ENCODE data around the gene EMILIN1.
"Not testable (repeated sequence)": the region's sequence is repeated elsewhere in the genome, so short reads cannot be mapped to it uniquely, and the experiment has no call there.

EMILIN1 gene

DNA sequence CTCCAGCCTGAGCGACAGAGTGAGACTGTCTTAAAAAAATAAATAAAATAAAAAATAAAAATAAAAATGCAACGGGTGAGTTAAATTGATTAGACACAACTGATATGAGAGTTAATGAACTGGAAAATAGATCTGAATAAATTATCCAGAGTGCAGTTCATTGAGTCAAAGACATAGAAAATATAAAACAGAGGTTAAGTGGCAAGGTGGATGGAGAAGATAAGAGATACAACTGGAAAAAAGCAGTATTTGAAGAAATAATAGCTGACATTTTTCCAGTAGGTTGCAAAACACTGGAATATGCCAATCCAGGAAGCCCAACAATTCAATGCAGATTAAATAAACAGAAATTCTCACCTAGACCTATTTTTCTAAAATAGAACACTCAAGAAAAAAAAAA is 29.8 kb downstream of the EMILIN1 start:
- TF ChIP-seq CTCF (IDR thresholded peaks at IDR 0.05; ENCODE audit: low read depth, low read length): no peak
- Histone ChIP-seq H3K36me3 (no peaks in the 10 kb centered on the region), H3K27me3 (ENCODE audit: insufficient read depth, low read depth, severe bottlenecking) (no peaks in the 10 kb centered on the region), H3K4me3 (ENCODE audit: low read depth, low read length) (no peak overlapping the region), H3K27ac (no peak overlapping the region), H3K9me3 (ENCODE audit: severe bottlenecking) (no peaks in the 10 kb centered on the region)
- DNase-seq: no peak

DNA sequence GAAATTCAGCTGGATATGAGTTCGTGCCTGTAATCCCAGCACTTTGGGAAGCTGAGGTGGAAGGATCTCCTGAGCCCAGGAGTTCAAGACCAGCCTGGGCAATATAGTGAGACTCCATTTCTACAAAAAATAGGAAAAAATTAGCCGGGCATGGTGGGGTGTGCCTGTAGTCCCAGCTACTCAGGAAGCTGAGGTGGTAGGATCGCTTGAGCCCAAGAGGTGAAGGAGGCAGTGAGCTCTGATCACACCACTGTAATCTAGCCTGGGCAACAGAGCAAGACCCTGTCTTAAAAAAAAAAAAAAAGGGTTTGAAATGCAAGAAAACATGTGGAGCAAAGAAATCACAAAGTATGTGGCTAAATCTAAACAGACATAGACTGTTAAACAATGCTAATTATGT is 30.7 kb downstream of the EMILIN1 start:
- no peak for TF ChIP-seq CTCF (IDR thresholded peaks at IDR 0.05; ENCODE audit: low read depth, low read length)
- H3K27ac ChIP-seq: no peak overlapping the region
- no peaks in the 10 kb centered on the region for H3K36me3 ChIP-seq
- H3K27me3 ChIP-seq (ENCODE audit: insufficient read depth, low read depth, severe bottlenecking): no peaks in the 10 kb centered on the region
- H3K9me3 ChIP-seq (ENCODE audit: severe bottlenecking): no peaks in the 10 kb centered on the region
- H3K4me3 ChIP-seq (ENCODE audit: low read depth, low read length): no peak overlapping the region
- no peak for DNase-seq

DNA sequence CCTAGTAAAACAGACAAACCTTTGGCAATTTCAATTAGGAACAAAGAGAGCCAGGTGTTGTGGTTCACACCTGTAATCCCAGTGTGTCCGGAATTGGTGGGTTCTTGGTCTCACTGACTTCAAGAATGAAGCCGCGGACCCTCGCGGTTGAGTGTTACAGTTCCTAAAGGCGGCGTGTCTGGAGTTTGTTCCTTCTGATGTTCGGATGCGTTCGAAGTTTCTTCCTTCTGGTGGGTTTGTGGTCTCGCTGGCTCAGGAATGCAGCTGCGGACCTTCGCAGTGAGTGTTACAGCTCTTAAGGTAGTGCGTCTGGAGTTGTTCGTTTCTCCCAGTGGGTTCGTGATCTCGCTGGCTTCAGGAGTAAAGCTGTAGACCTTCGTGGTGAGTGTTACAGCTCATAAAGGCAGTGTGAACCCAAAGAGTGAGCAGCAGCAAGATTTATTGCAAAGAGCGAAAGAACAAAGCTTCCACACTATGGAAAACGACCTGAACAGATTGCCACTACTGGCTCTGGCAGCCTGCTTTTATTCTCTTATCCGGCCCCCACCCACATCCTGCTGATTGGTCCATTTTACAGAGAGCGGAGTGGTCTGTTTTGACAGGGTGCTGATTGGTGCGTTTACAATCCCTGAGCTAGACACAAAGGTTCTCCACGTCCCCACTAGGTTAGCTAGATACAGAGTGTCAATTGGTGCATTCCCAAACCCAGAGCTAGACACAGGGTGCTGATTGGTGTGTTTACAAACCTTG is 32.4 kb downstream of the EMILIN1 start:
- not testable (repeated sequence) for H3K4me3 ChIP-seq (ENCODE audit: low read depth, low read length); DNase-seq

DNA sequence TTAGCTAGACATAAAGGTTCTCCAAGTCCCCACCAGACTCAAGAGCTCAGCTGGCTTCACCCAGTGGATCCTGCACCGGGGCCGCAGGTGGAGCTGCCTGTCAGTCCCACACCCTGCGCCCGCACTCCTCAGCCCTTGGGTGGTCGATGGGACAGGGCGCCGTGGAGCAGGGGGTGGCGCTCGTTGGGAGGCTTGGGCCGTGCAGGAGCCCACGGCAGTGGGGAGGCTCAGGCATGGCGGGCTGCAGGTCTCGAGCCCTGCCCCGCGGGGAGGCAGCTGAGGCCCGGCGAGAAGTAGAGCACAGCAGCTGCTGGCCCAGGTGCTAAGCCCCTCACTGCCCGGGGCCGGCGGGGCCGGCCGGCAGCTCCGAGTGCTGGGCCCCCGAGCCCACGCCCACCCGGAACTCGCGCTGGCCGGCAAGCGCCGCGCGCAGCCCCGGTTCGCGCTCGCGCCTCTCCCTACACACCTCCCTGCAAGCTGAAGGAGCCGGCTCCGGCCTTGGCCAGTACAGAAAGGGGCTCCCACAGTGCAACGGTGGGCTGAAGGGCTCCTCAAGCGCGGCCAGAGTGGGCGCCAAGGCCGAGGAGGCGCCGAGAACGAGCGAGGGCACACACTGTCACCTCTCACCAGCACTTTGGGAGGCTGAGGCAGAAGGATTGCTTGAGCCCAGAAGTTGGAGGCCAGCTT is 33.1 kb downstream of the EMILIN1 start:
- H3K27me3 ChIP-seq (ENCODE audit: insufficient read depth, low read depth, severe bottlenecking); H3K9me3 ChIP-seq (ENCODE audit: severe bottlenecking); H3K27ac ChIP-seq; H3K36me3 ChIP-seq; DNase-seq; H3K4me3 ChIP-seq (ENCODE audit: low read depth, low read length): not testable (repeated sequence)

More for the DNA sequence above, 32.4 kb downstream of the EMILIN1 start:
- not testable (repeated sequence) for H3K9me3 ChIP-seq (ENCODE audit: severe bottlenecking); H3K27ac ChIP-seq; H3K36me3 ChIP-seq; H3K27me3 ChIP-seq (ENCODE audit: insufficient read depth, low read depth, severe bottlenecking)

DNA sequence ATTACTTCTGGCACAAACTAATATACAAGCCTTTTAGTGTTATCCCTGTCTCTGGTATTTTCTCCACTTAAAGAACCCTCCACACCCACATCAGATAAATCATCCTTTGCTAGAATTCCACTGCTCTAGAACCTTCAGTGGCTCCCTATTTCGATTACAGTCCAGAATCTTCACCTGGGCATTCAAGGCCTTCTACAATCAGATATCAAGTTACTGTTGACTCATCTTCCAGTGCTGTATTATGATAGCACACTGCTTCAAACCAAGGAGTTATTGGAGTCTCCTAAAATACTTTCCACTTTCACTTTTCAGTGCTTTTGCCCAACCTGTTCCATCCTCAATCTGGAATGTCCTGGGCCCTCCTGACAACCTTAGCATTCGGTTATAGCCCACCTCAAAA is 37.1 kb downstream of the EMILIN1 start:
- no peak for TF ChIP-seq CTCF (IDR thresholded peaks at IDR 0.05; ENCODE audit: low read depth, low read length)
- no peak overlapping the region for H3K27ac ChIP-seq
- no peak for DNase-seq
- no peaks in the 10 kb centered on the region for H3K27me3 ChIP-seq (ENCODE audit: insufficient read depth, low read depth, severe bottlenecking)
- H3K36me3 ChIP-seq: no peaks in the 10 kb centered on the region
- H3K9me3 ChIP-seq (ENCODE audit: severe bottlenecking): no peaks in the 10 kb centered on the region
- H3K4me3 ChIP-seq (ENCODE audit: low read depth, low read length): no peak overlapping the region

DNA sequence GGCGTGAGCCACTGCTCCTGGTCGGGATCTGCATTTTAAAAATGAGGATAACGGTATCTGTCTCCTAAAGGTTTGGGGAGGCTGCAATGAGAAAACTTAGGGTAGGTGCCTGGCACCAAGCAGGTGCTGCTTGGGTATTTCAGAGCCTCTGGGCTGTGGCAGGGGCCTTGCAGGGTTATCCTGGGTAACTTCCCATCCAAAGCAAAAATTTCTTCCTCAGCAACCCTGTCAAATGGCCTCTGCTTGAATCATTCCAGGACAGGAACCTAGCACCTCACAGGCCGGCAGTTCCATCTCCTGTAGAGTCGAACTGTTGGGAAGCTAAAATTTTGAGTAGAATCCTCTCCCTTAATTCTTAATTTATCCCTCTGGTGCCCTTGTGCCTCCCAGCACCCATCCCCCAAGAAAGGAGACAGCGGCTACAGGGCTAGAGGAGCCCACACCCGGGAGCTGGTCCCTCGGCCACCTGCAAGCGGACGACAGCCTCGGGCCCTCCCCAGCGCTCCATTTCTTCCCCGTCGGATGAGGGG is 39.6 kb downstream of the EMILIN1 start:
- TF ChIP-seq CTCF (IDR thresholded peaks at IDR 0.05; ENCODE audit: low read depth, low read length): no peak
- Histone ChIP-seq H3K27me3 (ENCODE audit: insufficient read depth, low read depth, severe bottlenecking) (no peaks in the 10 kb centered on the region), H3K9me3 (ENCODE audit: severe bottlenecking) (no peaks in the 10 kb centered on the region), H3K27ac (no peak overlapping the region), H3K4me3 (ENCODE audit: low read depth, low read length) (peak overlapping the region; percentile 75), H3K36me3 (no peaks in the 10 kb centered on the region)
- no peak for DNase-seq
